IMR-90 (cell line): ENCODE results near the gene RASL11B.

Experiments used
- MAZ ChIP-seq: IDR thresholded peaks from 2 replicates; pipeline ENCODE4 v1.6.1; 2012; ENCODE audit warnings: low read depth, mild to moderate bottlenecking, low read length, improper control_type of control experiment, moderate library complexity, borderline replicate concordance
- POLR2A ChIP-seq: IDR thresholded peaks from 2 replicates; pipeline ENCODE4 v1.6.1; 2012; ENCODE audit warnings: mild to moderate bottlenecking, low read depth, low read length
- TF ChIP-seq, protein P1 (sequence below): conservative IDR thresholded peaks from 2 replicates; pipeline ENCODE4 v1.5.1; 2012; ENCODE audit warnings: mild to moderate bottlenecking, low read depth, low read length, improper control_type of control experiment

DNA sequence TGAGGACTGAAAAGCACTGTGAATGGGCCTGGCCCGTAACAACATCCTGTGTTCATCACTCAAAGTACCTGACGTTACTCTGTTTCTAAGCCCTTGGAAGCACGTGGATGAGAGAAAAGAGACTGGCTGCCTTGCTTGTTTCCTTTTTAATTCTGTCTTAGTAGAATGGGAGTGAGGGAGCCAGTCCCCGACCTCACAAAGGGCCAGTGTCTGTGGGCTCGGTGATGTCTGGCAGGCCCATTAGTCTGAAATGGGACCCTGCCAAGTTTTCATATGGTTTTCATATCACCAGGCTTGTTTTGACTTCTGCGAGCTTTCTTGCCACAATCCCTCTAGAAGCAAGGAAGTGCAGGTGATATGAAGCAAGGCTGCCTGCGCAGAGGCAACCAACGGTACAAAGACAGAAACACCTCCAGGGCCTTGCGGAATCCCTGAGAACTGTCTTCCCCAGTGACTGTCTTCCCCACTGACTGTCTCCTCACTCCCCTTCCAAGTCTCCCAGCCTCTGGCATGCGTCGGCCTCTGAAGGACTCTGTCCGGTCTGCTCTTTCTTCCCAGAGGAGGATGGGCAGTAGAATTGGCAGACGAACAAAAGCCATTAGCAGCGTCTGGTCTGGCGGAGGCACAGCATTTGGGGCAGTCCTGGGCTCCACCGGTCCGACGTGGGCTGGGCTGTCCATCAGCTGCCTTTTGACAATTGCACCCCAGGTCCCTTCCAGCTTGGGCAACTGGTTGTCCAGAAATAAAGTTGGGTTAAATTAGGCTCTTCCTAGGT, 20.2 kb upstream of the RASL11B start:
- TF ChIP-seq, protein P1, sequence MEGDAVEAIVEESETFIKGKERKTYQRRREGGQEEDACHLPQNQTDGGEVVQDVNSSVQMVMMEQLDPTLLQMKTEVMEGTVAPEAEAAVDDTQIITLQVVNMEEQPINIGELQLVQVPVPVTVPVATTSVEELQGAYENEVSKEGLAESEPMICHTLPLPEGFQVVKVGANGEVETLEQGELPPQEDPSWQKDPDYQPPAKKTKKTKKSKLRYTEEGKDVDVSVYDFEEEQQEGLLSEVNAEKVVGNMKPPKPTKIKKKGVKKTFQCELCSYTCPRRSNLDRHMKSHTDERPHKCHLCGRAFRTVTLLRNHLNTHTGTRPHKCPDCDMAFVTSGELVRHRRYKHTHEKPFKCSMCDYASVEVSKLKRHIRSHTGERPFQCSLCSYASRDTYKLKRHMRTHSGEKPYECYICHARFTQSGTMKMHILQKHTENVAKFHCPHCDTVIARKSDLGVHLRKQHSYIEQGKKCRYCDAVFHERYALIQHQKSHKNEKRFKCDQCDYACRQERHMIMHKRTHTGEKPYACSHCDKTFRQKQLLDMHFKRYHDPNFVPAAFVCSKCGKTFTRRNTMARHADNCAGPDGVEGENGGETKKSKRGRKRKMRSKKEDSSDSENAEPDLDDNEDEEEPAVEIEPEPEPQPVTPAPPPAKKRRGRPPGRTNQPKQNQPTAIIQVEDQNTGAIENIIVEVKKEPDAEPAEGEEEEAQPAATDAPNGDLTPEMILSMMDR, result no peak
- TF ChIP-seq MAZ (no peak), POLR2A (no peak)
